ENCODE data around the gene CAPNS1. TPM values are rescaled to one million over a fixed set of nuclear protein-coding genes. Genes with fewer than 3 reads are reported as not detected.

The CAPNS1 gene
- total and polyA plus RNA-seq, 8 donors = 479 to 720 (median 589) TPM

- intact Hi-C loops (cut with DNase I) = no loop called here
- Histone ChIP-seq H3K9me3 (no peaks in the 10 kb centered on the region), H3K27me3 (no peaks in the 10 kb centered on the region)
These were observed 29.2 kb upstream of the CAPNS1 start, which contains the start of gene OVOL3 for GRCh38 chr19:36110487-36111199. OVOL3 (plus strand) TSS chr19:36111143; CDS start chr19:36111203, 60 bp downstream.

GRCh38 chr19:36111200-36111539 is 28.7 kb upstream of the CAPNS1 start:
- intact Hi-C loops (cut with DNase I) = no loop called here
- TF ChIP-seq CTCF (IDR thresholded peaks at IDR 0.05) = no peak

More at GRCh38 chr19:36110487-36111199, 29.2 kb upstream of the CAPNS1 start, which contains the start of gene OVOL3:
- no peak for DNase-seq
- ATAC-seq = no peak
- peaks cover 0 to 41% of the 10 kb centered on the region in 2 donors for H3K36me3 ChIP-seq
- no peak for TF ChIP-seq CTCF (IDR thresholded peaks at IDR 0.05)
- no peak within 1 kb of the TSS for H3K27ac ChIP-seq
- no peak within 1 kb of the TSS for H3K4me3 ChIP-seq
- peaks cover 4 to 18% of the 10 kb centered on the region in 2 donors for H3K4me1 ChIP-seq

GRCh38 chr19:36112678-36113077 is 27.2 kb upstream of the CAPNS1 start:
- DNase-seq (no peak), ATAC-seq (no peak)
- Histone ChIP-seq H3K27me3 (no peaks in the 10 kb centered on the region), H3K4me3 (no peak overlapping the region), H3K27ac (no peak overlapping the region), H3K4me1 (peaks cover 12 to 35% of the 10 kb centered on the region in 2 donors), H3K36me3 (peaks cover 0 to 36% of the 10 kb centered on the region in 2 donors), H3K9me3 (no peaks in the 10 kb centered on the region)
- TF ChIP-seq CTCF (IDR thresholded peaks at IDR 0.05) = no peak
- intact Hi-C loops (cut with DNase I) = no loop called here

More at GRCh38 chr19:36111200-36111539, 28.7 kb upstream of the CAPNS1 start:
- no peak overlapping the region for H3K27ac ChIP-seq
- H3K4me3 ChIP-seq = no peak overlapping the region
- ATAC-seq (no peak), DNase-seq (no peak)
- H3K4me1 ChIP-seq = peaks cover 7 to 21% of the 10 kb centered on the region in 2 donors
- peaks cover 0 to 37% of the 10 kb centered on the region in 2 donors for H3K36me3 ChIP-seq
- H3K9me3 ChIP-seq = no peaks in the 10 kb centered on the region
- H3K27me3 ChIP-seq = no peaks in the 10 kb centered on the region

- Histone ChIP-seq H3K4me3 (peak overlapping the region in 1 of 2 donors; percentile 77), H3K36me3 (peaks cover 0 to 44% of the 10 kb centered on the region in 2 donors), H3K27me3 (no peaks in the 10 kb centered on the region), H3K4me1 (peaks cover 12 to 35% of the 10 kb centered on the region in 2 donors), H3K9me3 (no peaks in the 10 kb centered on the region), H3K27ac (no peak overlapping the region)
- no peak for ATAC-seq
- DNase-seq = no peak
- intact Hi-C loops (cut with DNase I) = no loop called here
- no peak for TF ChIP-seq CTCF (IDR thresholded peaks at IDR 0.05)
These were observed 26.4 kb upstream of the CAPNS1 start for GRCh38 chr19:36113425-36113824.

GRCh38 chr19:36113894-36114720 is 25.8 kb upstream of the CAPNS1 start:
- ATAC-seq = peak; percentile 2
- no peak for TF ChIP-seq CTCF (IDR thresholded peaks at IDR 0.05)
- peak in 3 of 4 donors; percentile 31 to 83 (median 46) for DNase-seq
- Histone ChIP-seq H3K4me1 (peaks cover 12 to 35% of the 10 kb centered on the region in 2 donors), H3K9me3 (no peaks in the 10 kb centered on the region), H3K27ac (peak overlapping the region; percentile 76 to 94), H3K36me3 (peaks cover 0 to 51% of the 10 kb centered on the region in 2 donors), H3K27me3 (no peaks in the 10 kb centered on the region), H3K4me3 (peak overlapping the region; percentile 77 to 78)
- intact Hi-C loops (cut with DNase I) = no loop called here

Measured in left lung (tissue), 10 donors.